ENCODE results near the gene RNF31. TPM values are rescaled to one million over a fixed set of nuclear protein-coding genes. Genes with fewer than 3 reads are reported as not detected.

Gene RNF31
- total and polyA plus RNA-seq, 2 donors (not counting 1 experiment from before 2014, with no cell fraction given), result 69.8 to 103 TPM

GRCh38 chr14:24132976-24133375 lies 14.3 kb upstream of the RNF31 start:
- Mint-ChIP-seq H3K27me3 (no peaks in the 10 kb centered on the region), H3K4me3 (no peak overlapping the region), H3K4me1 (peaks cover 33% of the 10 kb centered on the region), H3K9me3 (ENCODE audit: insufficient read depth) (no peaks in the 10 kb centered on the region), H3K27ac (peak overlapping the region; percentile 28)
- Histone ChIP-seq H3K4me1 (ENCODE audit: control insufficient read depth in 2 of 2, insufficient read depth in 2 of 2, low read length in 2 of 2) (peaks cover 30 to 32% of the 10 kb centered on the region in 2 donors), H3K4me3 (ENCODE audit: control extremely low read depth in 1 of 5, extremely low read depth in 1 of 5, insufficient read depth in 1 of 5, low read depth in 2 of 5, low read length in 4 of 5) (no peak overlapping the region), H3K79me2 (ENCODE audit: control insufficient read depth, insufficient read depth, low read length) (peaks cover 29% of the 10 kb centered on the region), H2AFZ (ENCODE audit: insufficient read depth, low read depth, low read length, poor library complexity, severe bottlenecking) (no peak overlapping the region), H3K9ac (ENCODE audit: low read length) (no peak overlapping the region), H3K4me2 (replicated peaks; ENCODE audit: low read depth, low read length, poor library complexity, severe bottlenecking) (no peak overlapping the region), H4K20me1 (ENCODE audit: control insufficient read depth, insufficient read depth, low read length, poor library complexity, severe bottlenecking) (peaks cover 11% of the 10 kb centered on the region), H3K36me3 (replicated peaks in 1 of 2; ENCODE audit: control extremely low read depth in 1 of 2, control insufficient read depth in 1 of 2, extremely low read depth in 1 of 2, insufficient read depth in 2 of 2, low read length in 1 of 2) (peaks cover 0 to 9% of the 10 kb centered on the region in 2 experiments), H3K27ac (ENCODE audit: low read length in 2 of 2) (no peak overlapping the region), H3K9me3 (ENCODE audit: control extremely low read depth in 1 of 3, control insufficient read depth in 2 of 3, insufficient read depth in 1 of 3, low read length in 2 of 3) (no peaks in the 10 kb centered on the region), H3K27me3 (replicated peaks in 1 of 4; ENCODE audit: control extremely low read depth in 1 of 4, control insufficient read depth in 3 of 4, insufficient read depth in 4 of 4, low read length in 3 of 4) (no peaks in the 10 kb centered on the region)
- TF ChIP-seq EZH2 (IDR thresholded peaks at IDR 0.05; ENCODE audit: borderline replicate concordance, insufficient read depth, low read depth, low read length, poor library complexity, severe bottlenecking), result no peak
- TF ChIP-seq, protein P1, sequence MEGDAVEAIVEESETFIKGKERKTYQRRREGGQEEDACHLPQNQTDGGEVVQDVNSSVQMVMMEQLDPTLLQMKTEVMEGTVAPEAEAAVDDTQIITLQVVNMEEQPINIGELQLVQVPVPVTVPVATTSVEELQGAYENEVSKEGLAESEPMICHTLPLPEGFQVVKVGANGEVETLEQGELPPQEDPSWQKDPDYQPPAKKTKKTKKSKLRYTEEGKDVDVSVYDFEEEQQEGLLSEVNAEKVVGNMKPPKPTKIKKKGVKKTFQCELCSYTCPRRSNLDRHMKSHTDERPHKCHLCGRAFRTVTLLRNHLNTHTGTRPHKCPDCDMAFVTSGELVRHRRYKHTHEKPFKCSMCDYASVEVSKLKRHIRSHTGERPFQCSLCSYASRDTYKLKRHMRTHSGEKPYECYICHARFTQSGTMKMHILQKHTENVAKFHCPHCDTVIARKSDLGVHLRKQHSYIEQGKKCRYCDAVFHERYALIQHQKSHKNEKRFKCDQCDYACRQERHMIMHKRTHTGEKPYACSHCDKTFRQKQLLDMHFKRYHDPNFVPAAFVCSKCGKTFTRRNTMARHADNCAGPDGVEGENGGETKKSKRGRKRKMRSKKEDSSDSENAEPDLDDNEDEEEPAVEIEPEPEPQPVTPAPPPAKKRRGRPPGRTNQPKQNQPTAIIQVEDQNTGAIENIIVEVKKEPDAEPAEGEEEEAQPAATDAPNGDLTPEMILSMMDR (IDR thresholded peaks at IDR 0.05), result no peak
- intact Hi-C loops (cut with micrococcal nuclease), result no loop called here
- DNase-seq, result no peak
- ChIA-PET POLR2A (interaction anchor here (1.2 to 1.3 kb wide), 3 partner anchors 17 to 81 kb away, joined by 3 to 10 read pairs (median 3); partner anchors contain the start of gene CHMP4A), CTCF (interaction anchor here (1.2 to 3.0 kb wide), 3 partner anchors 16 to 28 kb away, joined by 3 to 12 read pairs (median 6); partner anchors contain the start of genes IRF9 and NRL)
- no CpG with 5 or more reads among the region's 2 CpGs for WGBS (ENCODE audit: insufficient coverage)
- no peak for ATAC-seq (ENCODE audit: low read depth)

DNA sequence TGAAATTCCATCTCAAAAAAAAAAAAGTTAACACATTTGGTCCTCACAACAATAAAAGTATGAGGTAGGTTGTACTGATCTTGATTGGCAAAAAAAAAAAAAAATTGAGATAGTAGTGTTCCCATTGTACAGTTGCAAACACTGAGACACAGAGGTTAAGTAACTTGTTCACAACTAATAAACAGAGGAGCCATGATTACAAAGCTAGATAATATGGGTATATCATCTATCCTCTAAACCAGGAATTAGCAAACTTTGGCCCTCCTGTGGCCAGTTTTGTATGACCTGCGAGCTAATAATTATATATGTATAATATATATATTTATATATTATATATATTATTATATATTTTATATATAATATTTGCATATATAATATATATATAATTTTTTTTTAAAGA lies 13.6 kb upstream of the RNF31 start:
- Histone ChIP-seq H3K27me3 (replicated peaks in 1 of 4; ENCODE audit: control extremely low read depth in 1 of 4, control insufficient read depth in 3 of 4, insufficient read depth in 4 of 4, low read length in 3 of 4) (no peaks in the 10 kb centered on the region), H3K9me3 (ENCODE audit: control extremely low read depth in 1 of 3, control insufficient read depth in 2 of 3, insufficient read depth in 1 of 3, low read length in 2 of 3) (no peaks in the 10 kb centered on the region), H3K79me2 (ENCODE audit: control insufficient read depth, insufficient read depth, low read length) (peaks cover 35% of the 10 kb centered on the region), H3K4me2 (replicated peaks; ENCODE audit: low read depth, low read length, poor library complexity, severe bottlenecking) (no peak overlapping the region), H3K4me3 (ENCODE audit: control extremely low read depth in 1 of 5, extremely low read depth in 1 of 5, insufficient read depth in 1 of 5, low read depth in 2 of 5, low read length in 4 of 5) (no peak overlapping the region), H3K36me3 (replicated peaks in 1 of 2; ENCODE audit: control extremely low read depth in 1 of 2, control insufficient read depth in 1 of 2, extremely low read depth in 1 of 2, insufficient read depth in 2 of 2, low read length in 1 of 2) (peaks cover 0 to 17% of the 10 kb centered on the region in 2 experiments), H3K27ac (ENCODE audit: low read length in 2 of 2) (no peak overlapping the region), H3K9ac (ENCODE audit: low read length) (no peak overlapping the region), H4K20me1 (ENCODE audit: control insufficient read depth, insufficient read depth, low read length, poor library complexity, severe bottlenecking) (peaks cover 11% of the 10 kb centered on the region), H3K4me1 (ENCODE audit: control insufficient read depth in 2 of 2, insufficient read depth in 2 of 2, low read length in 2 of 2) (peaks cover 28 to 29% of the 10 kb centered on the region in 2 donors), H2AFZ (ENCODE audit: insufficient read depth, low read depth, low read length, poor library complexity, severe bottlenecking) (no peak overlapping the region)
- no peak for DNase-seq
- H3K4me3 Mint-ChIP-seq, result no peak overlapping the region
- CTCF ChIA-PET, result interaction anchor here (0.7 to 3.0 kb wide), 5 partner anchors 17 to 28 kb away, joined by 3 to 12 read pairs (median 6); partner anchors contain the start of genes IRF9 and NRL
- intact Hi-C loops (cut with micrococcal nuclease), result no loop called here
- WGBS (ENCODE audit: insufficient coverage), result no CpG with 5 or more reads among the region's 1 CpG
- no peak overlapping the region for H3K27ac Mint-ChIP-seq
- no peak for TF ChIP-seq EZH2 (IDR thresholded peaks at IDR 0.05; ENCODE audit: borderline replicate concordance, insufficient read depth, low read depth, low read length, poor library complexity, severe bottlenecking)
- TF ChIP-seq, protein P1 (IDR thresholded peaks at IDR 0.05), result no peak
- H3K4me1 Mint-ChIP-seq, result peaks cover 37% of the 10 kb centered on the region
- no peaks in the 10 kb centered on the region for H3K27me3 Mint-ChIP-seq
- no peak for ATAC-seq (ENCODE audit: low read depth)
- POLR2A ChIA-PET, result interaction anchor here (1.3 kb wide), 2 partner anchors 18 to 20 kb away, joined by 3 to 10 read pairs; no protein-coding TSS in a partner anchor
- no peaks in the 10 kb centered on the region for H3K9me3 Mint-ChIP-seq (ENCODE audit: insufficient read depth)
